Measurements from ENCODE around the gene IKBIP.

DNA sequence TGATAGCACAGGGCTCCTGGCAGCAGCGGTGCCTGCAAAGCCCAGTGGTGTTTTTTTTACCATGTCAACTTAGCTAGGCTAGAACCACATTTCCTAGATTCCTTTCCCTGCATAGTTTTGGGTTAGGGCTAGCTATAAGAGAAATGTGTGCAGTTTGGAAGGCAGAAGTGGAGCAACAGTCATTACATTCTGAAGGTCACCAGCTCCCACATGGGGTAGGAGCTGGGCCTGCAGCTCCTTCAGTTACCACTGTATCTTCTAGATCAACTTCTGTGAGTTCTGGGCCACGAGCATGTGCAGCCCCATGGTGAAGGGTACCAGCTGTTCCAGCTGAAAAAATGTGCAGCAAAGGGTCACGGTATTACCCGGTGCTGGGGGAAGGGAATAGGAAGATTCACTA is 53.4 kb downstream of the IKBIP start:
- no peak for TF ChIP-seq EZH2 (IDR thresholded peaks at IDR 0.05; ENCODE audit: borderline replicate concordance, insufficient read depth, low read depth, low read length, poor library complexity, severe bottlenecking)
- TF ChIP-seq, protein P1, sequence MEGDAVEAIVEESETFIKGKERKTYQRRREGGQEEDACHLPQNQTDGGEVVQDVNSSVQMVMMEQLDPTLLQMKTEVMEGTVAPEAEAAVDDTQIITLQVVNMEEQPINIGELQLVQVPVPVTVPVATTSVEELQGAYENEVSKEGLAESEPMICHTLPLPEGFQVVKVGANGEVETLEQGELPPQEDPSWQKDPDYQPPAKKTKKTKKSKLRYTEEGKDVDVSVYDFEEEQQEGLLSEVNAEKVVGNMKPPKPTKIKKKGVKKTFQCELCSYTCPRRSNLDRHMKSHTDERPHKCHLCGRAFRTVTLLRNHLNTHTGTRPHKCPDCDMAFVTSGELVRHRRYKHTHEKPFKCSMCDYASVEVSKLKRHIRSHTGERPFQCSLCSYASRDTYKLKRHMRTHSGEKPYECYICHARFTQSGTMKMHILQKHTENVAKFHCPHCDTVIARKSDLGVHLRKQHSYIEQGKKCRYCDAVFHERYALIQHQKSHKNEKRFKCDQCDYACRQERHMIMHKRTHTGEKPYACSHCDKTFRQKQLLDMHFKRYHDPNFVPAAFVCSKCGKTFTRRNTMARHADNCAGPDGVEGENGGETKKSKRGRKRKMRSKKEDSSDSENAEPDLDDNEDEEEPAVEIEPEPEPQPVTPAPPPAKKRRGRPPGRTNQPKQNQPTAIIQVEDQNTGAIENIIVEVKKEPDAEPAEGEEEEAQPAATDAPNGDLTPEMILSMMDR (IDR thresholded peaks at IDR 0.05) = no peak

Measured in B cell (primary cell).